OCI-LY1 (cell line): ENCODE data around the gene GARIN5A.
"Not testable (repeated sequence)": the region's sequence is repeated elsewhere in the genome, so short reads cannot be mapped to it uniquely, and the experiment has no call there.

Experiments
- H2AFZ ChIP-seq: fragments of 200-600 bp; sonication (generic), shearing (Covaris generic); 2 replicates; pipeline ENCODE4 v1.6.0; 2014; ENCODE audit warnings: antibody characterized with exemption, mild to moderate bottlenecking, low read length
- H3F3A ChIP-seq: fragments of 200-600 bp; sonication (generic), shearing (Covaris generic); 2 replicates; pipeline ENCODE4 v1.6.0; 2014; ENCODE audit warnings: mild to moderate bottlenecking, antibody characterized with exemption, low read length, moderate library complexity; ENCODE audit not compliant: insufficient read depth
- H3K27ac ChIP-seq: fragments of 200-600 bp; sonication (generic); 2 replicates; pipeline ENCODE4 v1.5.1; 2014; ENCODE audit warnings: low read length, mixed run types, mild to moderate bottlenecking, low read depth; ENCODE audit not compliant: poor library complexity, severe bottlenecking
- H3K27me3 ChIP-seq: fragments of 200-600 bp; sonication (generic); 2 replicates; pipeline ENCODE4 v1.6.0; 2014; ENCODE audit warnings: antibody characterized with exemption, mild to moderate bottlenecking, low read length, moderate library complexity; ENCODE audit not compliant: insufficient read depth
- H3K36me3 ChIP-seq: fragments of 200-600 bp; sonication (generic); 2 replicates; pipeline ENCODE4 v1.6.1; 2014; ENCODE audit warnings: mild to moderate bottlenecking, antibody characterized with exemption, low read length, moderate library complexity, mixed read lengths; ENCODE audit not compliant: insufficient read depth
- H3K4me1 ChIP-seq: fragments of 200-600 bp; sonication (generic); 2 replicates; pipeline ENCODE4 v1.5.1; 2014; ENCODE audit warnings: mild to moderate bottlenecking, low read length, moderate library complexity; ENCODE audit not compliant: insufficient read depth, severe bottlenecking
- H3K4me2 ChIP-seq: fragments of 200-600 bp; sonication (generic), shearing (Covaris generic); 2 replicates; pipeline ENCODE4 v1.6.1; 2014; ENCODE audit warnings: low read length
- H3K4me3 ChIP-seq: fragments of 200-600 bp; sonication (generic); 2 replicates; pipeline ENCODE4 v1.5.1; 2014; ENCODE audit warnings: low read length, low read depth, mild to moderate bottlenecking, mixed read lengths; ENCODE audit not compliant: poor library complexity, severe bottlenecking
- H3K79me2 ChIP-seq: fragments of 200-600 bp; shearing (Covaris generic); 2 replicates; pipeline ENCODE4 v1.6.1; 2016; ENCODE audit warnings: mixed run types, low read length, mixed read lengths; ENCODE audit not compliant: insufficient read depth
- H3K9ac ChIP-seq: fragments of 200-600 bp; sonication (generic), shearing (Covaris generic); 2 replicates; pipeline ENCODE4 v1.6.1; 2014; ENCODE audit warnings: mild to moderate bottlenecking, low read length, mixed read lengths
- H3K9me2 ChIP-seq: fragments of 200-600 bp; sonication (generic), shearing (Covaris generic); 2 replicates; pipeline ENCODE4 v1.6.1; 2014; ENCODE audit warnings: low read depth, mild to moderate bottlenecking, low read length, mixed read lengths
- H3K9me3 ChIP-seq: fragments of 200-600 bp; shearing (Covaris generic); 2 replicates; pipeline ENCODE4 v1.6.1; 2014; ENCODE audit warnings: low read length, mixed read lengths
- H4K20me1 ChIP-seq: fragments of 200-600 bp; sonication (generic), shearing (Covaris generic); 2 replicates; pipeline ENCODE4 v1.6.0; 2016; ENCODE audit warnings: mild to moderate bottlenecking, low read length; ENCODE audit not compliant: insufficient read depth
- EZH2 ChIP-seq: fragments of 200-600 bp; sonication (generic), shearing (Covaris generic); IDR thresholded peaks from 2 replicates; pipeline ENCODE4 v1.8.0; 2017; ENCODE audit warnings: borderline replicate concordance, mixed run types, mild to moderate bottlenecking, antibody characterized with exemption, low read length, moderate library complexity, mixed read lengths
- TF ChIP-seq, protein P1 (sequence below): fragments of 200-600 bp; sonication (generic), shearing (Covaris generic); IDR thresholded peaks from 2 replicates; pipeline ENCODE4 v1.5.1; 2017; ENCODE audit warnings: mild to moderate bottlenecking, antibody characterized with exemption, low read length, moderate library complexity, mixed read lengths

The GARIN5A gene

DNA sequence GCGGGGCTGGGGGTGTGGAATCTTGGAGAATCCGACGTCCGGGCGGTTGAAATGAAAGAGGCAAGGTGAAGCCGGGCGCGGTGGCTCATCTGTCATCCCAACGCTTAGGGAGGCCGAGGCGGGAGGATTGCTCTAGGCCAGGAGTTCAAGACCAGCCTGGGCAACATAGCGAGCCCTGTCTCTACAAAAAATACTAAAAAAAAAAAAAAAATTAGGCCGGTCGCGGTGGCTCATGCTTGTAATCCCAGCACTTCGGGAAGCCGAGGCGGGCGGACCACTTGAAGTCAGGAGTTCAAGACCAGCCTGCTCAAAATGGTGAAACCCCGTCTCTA, 225 bp upstream of the GARIN5A start:
- Histone ChIP-seq H4K20me1 (no peaks in the 10 kb centered on the region), H3K9me3 (peaks cover 5% of the 10 kb centered on the region), H3K79me2 (no peaks in the 10 kb centered on the region), H3K27me3 (no peaks in the 10 kb centered on the region), H3K27ac (peak overlapping the region; percentile 70), H3F3A (no peaks in the 10 kb centered on the region), H2AFZ (no peak overlapping the region), H3K4me1 (peaks cover 11% of the 10 kb centered on the region), H3K36me3 (peaks cover 43% of the 10 kb centered on the region), H3K9me2 (no peaks in the 10 kb centered on the region), H3K4me2 (peak overlapping the region; percentile 71), H3K4me3 (peak overlapping the region; percentile 92), H3K9ac (peak overlapping the region; percentile 95)
- TF ChIP-seq, protein P1, sequence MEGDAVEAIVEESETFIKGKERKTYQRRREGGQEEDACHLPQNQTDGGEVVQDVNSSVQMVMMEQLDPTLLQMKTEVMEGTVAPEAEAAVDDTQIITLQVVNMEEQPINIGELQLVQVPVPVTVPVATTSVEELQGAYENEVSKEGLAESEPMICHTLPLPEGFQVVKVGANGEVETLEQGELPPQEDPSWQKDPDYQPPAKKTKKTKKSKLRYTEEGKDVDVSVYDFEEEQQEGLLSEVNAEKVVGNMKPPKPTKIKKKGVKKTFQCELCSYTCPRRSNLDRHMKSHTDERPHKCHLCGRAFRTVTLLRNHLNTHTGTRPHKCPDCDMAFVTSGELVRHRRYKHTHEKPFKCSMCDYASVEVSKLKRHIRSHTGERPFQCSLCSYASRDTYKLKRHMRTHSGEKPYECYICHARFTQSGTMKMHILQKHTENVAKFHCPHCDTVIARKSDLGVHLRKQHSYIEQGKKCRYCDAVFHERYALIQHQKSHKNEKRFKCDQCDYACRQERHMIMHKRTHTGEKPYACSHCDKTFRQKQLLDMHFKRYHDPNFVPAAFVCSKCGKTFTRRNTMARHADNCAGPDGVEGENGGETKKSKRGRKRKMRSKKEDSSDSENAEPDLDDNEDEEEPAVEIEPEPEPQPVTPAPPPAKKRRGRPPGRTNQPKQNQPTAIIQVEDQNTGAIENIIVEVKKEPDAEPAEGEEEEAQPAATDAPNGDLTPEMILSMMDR: no peak
- no peak for TF ChIP-seq EZH2

GRCh38 chr19:50475736-50476223, 868 bp downstream of the GARIN5A start:
- H3K9ac ChIP-seq: no peak overlapping the region
- no peaks in the 10 kb centered on the region for H3K9me2 ChIP-seq
- peaks cover 5% of the 10 kb centered on the region for H3K9me3 ChIP-seq
- H3K4me2 ChIP-seq: no peak overlapping the region
- TF ChIP-seq EZH2: no peak
- TF ChIP-seq, protein P1: no peak
- no peaks in the 10 kb centered on the region for H3F3A ChIP-seq
- H2AFZ ChIP-seq: no peak overlapping the region
- peaks cover 11% of the 10 kb centered on the region for H3K4me1 ChIP-seq
- H3K4me3 ChIP-seq: no peak overlapping the region
- no peaks in the 10 kb centered on the region for H4K20me1 ChIP-seq
- no peaks in the 10 kb centered on the region for H3K79me2 ChIP-seq
- no peak overlapping the region for H3K27ac ChIP-seq
- peaks cover 33% of the 10 kb centered on the region for H3K36me3 ChIP-seq
- no peaks in the 10 kb centered on the region for H3K27me3 ChIP-seq

- Histone ChIP-seq H4K20me1 (no peaks in the 10 kb centered on the region), H3K36me3 (peaks cover 26% of the 10 kb centered on the region), H3K9me2 (no peaks in the 10 kb centered on the region), H3K79me2 (no peaks in the 10 kb centered on the region), H2AFZ (no peak overlapping the region), H3K27me3 (no peaks in the 10 kb centered on the region), H3K4me1 (peaks cover 11% of the 10 kb centered on the region), H3K4me2 (no peak overlapping the region), H3K9me3 (peaks cover 5% of the 10 kb centered on the region), H3K9ac (no peak overlapping the region), H3F3A (no peaks in the 10 kb centered on the region), H3K27ac (no peak overlapping the region), H3K4me3 (no peak overlapping the region)
- TF ChIP-seq, protein P1: no peak
These were observed 1.5 kb downstream of the GARIN5A start for GRCh38 chr19:50475101-50475568.

GRCh38 chr19:50473336-50473735, 3.3 kb downstream of the GARIN5A start:
- not testable (repeated sequence) for H3K9me2 ChIP-seq, H3K9ac ChIP-seq, H3F3A ChIP-seq, H3K27me3 ChIP-seq, H3K9me3 ChIP-seq, H3K4me2 ChIP-seq, H3K27ac ChIP-seq, H3K79me2 ChIP-seq, H2AFZ ChIP-seq, H4K20me1 ChIP-seq, H3K36me3 ChIP-seq, H3K4me3 ChIP-seq
- peaks cover 11% of the 10 kb centered on the region for H3K4me1 ChIP-seq
